GM12891 (cell line): ENCODE measurements around the gene HECTD4.

Experiments used
- DNase-seq: peaks from one replicate; pipeline ENCODE4 v3.0.0; 2011; ENCODE audit warnings: low spot score; ENCODE audit not compliant: insufficient read length
- FAIRE-seq: peaks from 2 replicates; lab custom pipeline; 2011; peaks lifted over from hg19 to GRCh38; lab: Jason Lieb, UNC
- PAX5 ChIP-seq: IDR thresholded peaks from 2 replicates; pipeline ENCODE4 v1.6.1; 2011; ENCODE audit warnings: low read length, moderate library complexity, mild to moderate bottlenecking; ENCODE audit not compliant: insufficient read depth, severe bottlenecking
- POLR2A ChIP-seq: IDR thresholded peaks from 2 replicates; pipeline ENCODE4 v1.6.1; 2011; ENCODE audit warnings: low read depth, low read length, control low read depth
- POLR2AphosphoS5 ChIP-seq: IDR thresholded peaks from 2 replicates; pipeline ENCODE4 v1.6.1; 2011; ENCODE audit warnings: low read depth, low read length, control low read depth
- POU2F2 ChIP-seq: IDR thresholded peaks from 2 replicates; pipeline ENCODE4 v1.6.1; 2011; ENCODE audit warnings: low read depth, mild to moderate bottlenecking, control low read depth, low read length, moderate library complexity
- SPI1 ChIP-seq: IDR thresholded peaks from 2 replicates; pipeline ENCODE4 v1.6.1; 2011; ENCODE audit warnings: low read depth, low read length, control low read depth
- TAF1 ChIP-seq: IDR thresholded peaks from 2 replicates; pipeline ENCODE4 v1.6.1; 2011; ENCODE audit warnings: low read depth, low read length, control low read depth

The HECTD4 gene

GRCh38 chr12:112198120-112198733 is 184.0 kb downstream of the HECTD4 start:
- DNase-seq = peak; percentile 60
- FAIRE-seq = no peak

GRCh38 chr12:112196196-112196875 is 185.9 kb downstream of the HECTD4 start:
- TF ChIP-seq POU2F2 (no peak), TAF1 (no peak), PAX5 (no peak), SPI1 (no peak), POLR2AphosphoS5 (no peak), POLR2A (no peak)
- DNase-seq = no peak
- FAIRE-seq = peak; percentile 20

More at GRCh38 chr12:112198120-112198733, 184.0 kb downstream of the HECTD4 start:
- no peak for TF ChIP-seq POLR2AphosphoS5
- TF ChIP-seq POU2F2 = no peak
- no peak for TF ChIP-seq SPI1
- no peak for TF ChIP-seq POLR2A
- TF ChIP-seq TAF1 = no peak
- no peak for TF ChIP-seq PAX5

- TF ChIP-seq POLR2A (no peak), TAF1 (no peak), PAX5 (no peak), POLR2AphosphoS5 (no peak), POU2F2 (no peak), SPI1 (no peak)
- no peak for FAIRE-seq
Observed at GRCh38 chr12:112194601-112195247, 187.5 kb downstream of the HECTD4 start.

GRCh38 chr12:112192475-112192874 is 189.8 kb downstream of the HECTD4 start:
- FAIRE-seq = no peak
- no peak for DNase-seq
- TF ChIP-seq POU2F2 (no peak), TAF1 (no peak), POLR2A (no peak), PAX5 (no peak), SPI1 (no peak), POLR2AphosphoS5 (no peak)

More at GRCh38 chr12:112194601-112195247, 187.5 kb downstream of the HECTD4 start:
- no peak for DNase-seq

DNA sequence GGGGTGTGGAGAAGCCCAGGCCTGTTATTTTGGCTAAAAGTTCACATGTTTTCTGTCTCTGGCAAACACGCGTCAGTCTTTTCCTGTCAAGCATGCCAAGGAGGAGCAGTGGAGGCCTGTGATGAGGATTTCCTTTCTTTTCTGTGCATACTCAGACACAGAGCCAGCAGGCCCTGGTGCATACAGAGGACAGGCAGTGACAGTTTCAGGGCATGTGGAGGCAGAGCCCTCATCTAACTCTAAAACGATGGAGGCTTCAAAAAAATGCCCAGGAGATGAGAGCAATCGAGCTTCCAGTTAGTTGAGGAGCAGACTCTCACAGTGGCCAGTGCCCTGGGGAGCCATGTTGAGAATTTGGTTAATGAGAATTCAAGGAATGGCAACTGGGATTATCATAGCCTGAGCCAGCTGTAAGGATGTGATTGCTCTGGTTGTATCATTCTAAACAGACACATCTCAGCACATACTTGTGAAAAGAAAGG is 190.3 kb downstream of the HECTD4 start:
- no peak for TF ChIP-seq POU2F2
- no peak for TF ChIP-seq POLR2A
- no peak for TF ChIP-seq PAX5
- no peak for TF ChIP-seq SPI1
- TF ChIP-seq TAF1 = no peak
- TF ChIP-seq POLR2AphosphoS5 = no peak
- FAIRE-seq (no peak), DNase-seq (no peak)

GRCh38 chr12:112191201-112191600 is 191.0 kb downstream of the HECTD4 start:
- TF ChIP-seq POLR2A = no peak
- TF ChIP-seq PAX5 = no peak
- TF ChIP-seq POU2F2 = no peak
- no peak for TF ChIP-seq TAF1
- no peak for TF ChIP-seq SPI1
- FAIRE-seq (no peak), DNase-seq (no peak)

GRCh38 chr12:112190231-112191025 is 191.8 kb downstream of the HECTD4 start:
- DNase-seq (no peak), FAIRE-seq (no peak)
- no peak for TF ChIP-seq PAX5
- no peak for TF ChIP-seq POLR2A
- TF ChIP-seq TAF1 = no peak
- no peak for TF ChIP-seq POU2F2
- no peak for TF ChIP-seq POLR2AphosphoS5

DNA sequence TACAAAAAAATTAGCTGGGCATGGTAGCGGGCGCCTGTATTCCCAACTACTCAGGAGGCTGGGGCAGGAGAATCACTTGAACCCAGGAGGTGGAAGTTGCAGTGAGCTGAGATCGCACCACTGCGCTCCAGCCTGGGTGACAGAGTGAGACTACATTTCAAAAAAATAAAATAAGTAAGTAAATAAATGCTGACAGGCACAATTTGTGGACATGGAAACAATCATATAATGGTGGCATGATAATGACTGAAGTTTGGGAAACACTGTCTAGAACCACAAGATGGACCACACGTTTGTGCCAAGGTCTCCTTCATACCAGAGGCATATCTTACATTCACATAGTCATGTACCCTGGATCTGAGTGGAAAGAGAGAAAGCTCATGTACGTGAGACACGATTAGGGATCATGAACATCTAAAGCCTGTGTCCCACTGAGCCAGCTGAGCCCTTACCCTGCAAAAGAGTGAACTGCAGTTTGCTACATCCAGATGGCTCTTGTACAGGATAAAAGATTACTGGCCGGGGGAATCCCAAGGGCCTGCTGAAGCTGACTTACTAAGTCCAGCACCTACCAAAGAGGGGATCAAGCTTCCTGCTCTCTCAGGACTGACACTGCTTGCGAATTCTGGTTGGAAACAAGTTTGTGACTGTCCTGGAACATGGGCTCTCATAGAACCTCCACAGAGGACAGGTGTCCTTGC is 194.0 kb downstream of the HECTD4 start:
- no peak for TF ChIP-seq POLR2A
- TF ChIP-seq POU2F2 = no peak
- no peak for TF ChIP-seq PAX5
- no peak for TF ChIP-seq POLR2AphosphoS5
- no peak for TF ChIP-seq SPI1
- TF ChIP-seq TAF1 = no peak
- no peak for FAIRE-seq
- DNase-seq = no peak
